Neural crest cell (in vitro differentiated cells): ENCODE measurements around the gene TSHZ1. TPM values are rescaled to one million over a fixed set of nuclear protein-coding genes. Genes with fewer than 3 reads are reported as not detected.

Experiments used
- DNase-seq: peaks from one replicate; pipeline ENCODE4 v3.0.0; 2021; ENCODE audit warnings: low read depth, mixed read lengths, low spot score
- H3K27ac Mint-ChIP-seq: one replicate; pipeline ENCODE4 v1.8.0; 2021; ENCODE audit warnings: mild to moderate bottlenecking, mixed read lengths; ENCODE audit not compliant: unreplicated experiment
- H3K27me3 Mint-ChIP-seq: 2 replicates; pipeline ENCODE4 v1.8.0; 2021; ENCODE audit warnings: low read depth, mild to moderate bottlenecking, mixed read lengths
- H3K36me3 Mint-ChIP-seq: 2 replicates; pipeline ENCODE4 v1.8.0; 2021; ENCODE audit warnings: low read depth, mild to moderate bottlenecking, mixed read lengths
- H3K4me1 Mint-ChIP-seq: 2 replicates; pipeline ENCODE4 v1.8.0; 2021; ENCODE audit warnings: mixed read lengths
- H3K4me3 Mint-ChIP-seq: one replicate; pipeline ENCODE4 v1.8.0; 2021; ENCODE audit warnings: mild to moderate bottlenecking, mixed read lengths
- H3K9me3 Mint-ChIP-seq: 2 replicates; pipeline ENCODE4 v1.8.0; 2021; ENCODE audit warnings: mixed read lengths
- CTCF ChIP-seq: fragments of 200-600 bp; sonication (generic); conservative IDR thresholded peaks from 2 replicates; pipeline ENCODE4 v1.5.0; 2021; ENCODE audit warnings: antibody characterized with exemption, mild to moderate bottlenecking
- total RNA-seq: library from RNA; stranded (reverse); gene quantifications from 2 replicates; pipeline ENCODE4 v1.2.1, GENCODE V29; 2021

TSHZ1 gene
- total RNA-seq, 1 donor from 2014 or later = 6.9 TPM

DNA sequence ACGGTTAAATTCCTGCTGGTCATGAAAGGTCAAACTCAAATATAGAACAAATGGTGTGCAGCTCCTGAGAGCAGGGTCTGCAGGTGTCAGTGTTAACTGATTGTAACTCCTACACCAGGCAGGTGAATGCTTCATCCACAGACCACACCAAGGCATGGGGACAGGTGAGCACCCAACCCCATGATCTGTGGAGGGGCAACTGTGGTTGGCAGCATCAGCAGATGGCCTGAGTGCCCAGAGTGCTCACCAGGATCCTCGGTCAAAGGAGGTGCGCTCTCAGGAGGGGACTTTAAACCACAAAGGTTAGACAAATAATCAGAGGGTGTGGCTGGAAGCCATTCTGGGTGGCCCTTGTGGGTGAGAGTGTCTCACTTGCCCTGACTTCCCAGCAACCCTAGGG, 46.1 kb upstream of the TSHZ1 start:
- Mint-ChIP-seq H3K9me3 (no peaks in the 10 kb centered on the region), H3K4me1 (peaks cover 11% of the 10 kb centered on the region), H3K4me3 (no peak overlapping the region), H3K36me3 (no peaks in the 10 kb centered on the region), H3K27ac (no peak overlapping the region), H3K27me3 (peaks cover 4% of the 10 kb centered on the region)
- no peak for DNase-seq
- no peak for TF ChIP-seq CTCF

DNA sequence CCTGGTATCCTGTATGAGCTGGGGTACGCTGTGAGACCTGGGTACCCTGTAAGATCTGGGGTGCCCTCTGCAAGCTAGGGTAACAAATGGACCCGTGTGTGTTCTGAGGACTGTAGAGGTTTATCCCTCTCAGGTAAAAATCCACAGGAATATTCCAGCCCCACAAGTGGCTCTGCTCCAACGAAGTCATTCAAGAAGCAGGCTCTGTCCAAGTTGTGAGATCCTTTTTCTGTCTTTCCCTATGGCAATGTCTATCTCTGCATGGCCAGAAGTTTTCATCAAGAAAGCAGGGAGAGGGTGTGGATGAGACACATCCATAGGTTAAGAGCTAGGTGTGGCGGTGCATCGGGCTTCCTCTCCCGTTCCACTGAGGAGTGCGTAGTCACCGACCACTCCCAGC, 44.7 kb upstream of the TSHZ1 start:
- H3K36me3 Mint-ChIP-seq = no peaks in the 10 kb centered on the region
- H3K9me3 Mint-ChIP-seq = no peaks in the 10 kb centered on the region
- no peak for DNase-seq
- H3K4me3 Mint-ChIP-seq = no peak overlapping the region
- H3K4me1 Mint-ChIP-seq = no peaks in the 10 kb centered on the region
- H3K27me3 Mint-ChIP-seq = no peaks in the 10 kb centered on the region
- no peak overlapping the region for H3K27ac Mint-ChIP-seq
- TF ChIP-seq CTCF = no peak

GRCh38 chr18:75167137-75167536, 43.5 kb upstream of the TSHZ1 start:
- Mint-ChIP-seq H3K4me1 (peaks cover 2% of the 10 kb centered on the region), H3K27ac (no peak overlapping the region), H3K9me3 (no peaks in the 10 kb centered on the region), H3K36me3 (no peaks in the 10 kb centered on the region), H3K4me3 (no peak overlapping the region), H3K27me3 (no peaks in the 10 kb centered on the region)
- DNase-seq = no peak
- no peak for TF ChIP-seq CTCF

DNA sequence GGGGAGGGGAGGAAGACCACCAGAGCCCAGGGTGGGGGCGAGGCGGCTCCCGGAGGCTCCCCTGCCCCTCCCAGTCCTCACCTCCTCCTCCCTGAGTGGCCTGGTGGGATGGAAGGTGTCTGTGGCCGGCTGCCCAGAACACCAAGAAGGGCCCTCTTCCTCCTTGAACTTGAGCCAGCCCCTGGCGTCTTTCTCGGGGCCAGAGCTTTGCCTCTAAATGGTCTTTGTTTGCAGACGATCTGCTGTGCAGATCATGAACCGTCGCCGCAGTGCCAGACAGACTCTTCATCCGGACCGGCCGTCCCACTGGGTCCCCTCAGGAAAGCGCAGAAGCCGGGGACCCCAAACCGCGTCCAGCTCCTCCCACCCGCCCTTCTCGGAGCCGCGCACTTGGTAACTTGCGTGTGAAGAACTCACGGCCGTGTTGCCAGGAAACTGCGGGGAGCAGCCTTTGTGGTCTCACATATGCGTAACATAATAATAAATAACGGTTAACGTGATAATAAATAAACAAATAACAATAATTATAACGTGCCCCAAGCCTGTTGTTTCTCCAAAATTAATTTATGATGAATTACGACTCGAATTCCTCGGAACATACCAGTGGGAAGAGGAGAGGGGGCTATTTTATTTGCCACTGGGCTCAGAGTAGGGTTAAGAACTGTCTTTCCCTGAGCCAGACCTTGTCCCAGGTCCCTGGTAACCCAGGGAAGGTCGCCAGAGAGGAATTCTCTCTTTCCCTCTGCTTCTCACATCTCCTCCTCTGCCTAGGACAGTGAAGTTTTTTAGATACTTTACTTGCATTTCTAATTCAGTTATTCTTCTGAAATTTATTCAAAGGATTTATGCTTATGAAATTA, 42.6 kb upstream of the TSHZ1 start:
- no peak overlapping the region for H3K27ac Mint-ChIP-seq
- no peak overlapping the region for H3K4me3 Mint-ChIP-seq
- DNase-seq = no peak
- no peaks in the 10 kb centered on the region for H3K9me3 Mint-ChIP-seq
- H3K4me1 Mint-ChIP-seq = peaks cover 9% of the 10 kb centered on the region
- no peak for TF ChIP-seq CTCF
- H3K36me3 Mint-ChIP-seq = no peaks in the 10 kb centered on the region
- H3K27me3 Mint-ChIP-seq = no peaks in the 10 kb centered on the region

DNA sequence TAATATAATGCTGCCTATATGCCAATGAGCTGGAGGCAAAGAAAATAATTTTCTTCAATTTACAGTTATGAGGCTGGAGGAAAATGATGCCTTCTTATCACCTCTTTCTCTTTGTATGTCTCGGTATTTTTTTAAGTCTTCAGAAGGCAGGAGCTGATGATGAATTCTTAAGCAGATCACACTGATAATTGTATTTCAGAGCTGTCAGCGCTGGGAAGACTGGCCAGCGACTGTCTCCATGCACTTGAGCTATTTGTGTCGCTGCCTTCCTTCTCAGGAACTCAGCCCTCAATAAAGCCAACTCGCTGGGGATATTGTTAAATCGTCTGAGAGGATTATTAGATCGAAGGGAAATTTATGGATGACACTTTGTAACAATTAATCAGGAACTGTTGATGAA, 42.0 kb upstream of the TSHZ1 start:
- no peak for TF ChIP-seq CTCF
- H3K27ac Mint-ChIP-seq = no peak overlapping the region
- DNase-seq = no peak
- no peaks in the 10 kb centered on the region for H3K9me3 Mint-ChIP-seq
- peaks cover 13% of the 10 kb centered on the region for H3K4me1 Mint-ChIP-seq
- no peak overlapping the region for H3K4me3 Mint-ChIP-seq
- no peaks in the 10 kb centered on the region for H3K27me3 Mint-ChIP-seq
- no peaks in the 10 kb centered on the region for H3K36me3 Mint-ChIP-seq
